Hepatocyte (in vitro differentiated cells): ENCODE data around the gene SH3RF3. TPM values are rescaled to one million over a fixed set of nuclear protein-coding genes. Genes with fewer than 3 reads are reported as not detected.

ENCODE experiments used
- DNase-seq: peaks from one replicate; pipeline ENCODE4 v3.0.0-alpha.2; 2016; ENCODE audit warnings: low spot score
- H2AFZ ChIP-seq: fragments of 200-600 bp; sonication (generic); 2 replicates; pipeline ENCODE4 v1.6.0; 2016; ENCODE audit warnings: antibody characterized with exemption, mild to moderate bottlenecking
- H3K27ac ChIP-seq: fragments of 200-600 bp; sonication (generic); 2 replicates; pipeline ENCODE4 v1.5.1; 2016; ENCODE audit warnings: mild to moderate bottlenecking
- H3K27me3 ChIP-seq: fragments of 200-600 bp; sonication (generic); 2 replicates; pipeline ENCODE4 v1.6.1; 2016
- H3K36me3 ChIP-seq: fragments of 200-600 bp; sonication (generic); replicated peaks from 2 replicates; pipeline ENCODE4 v1.5.1; 2016; ENCODE audit warnings: low read depth; ENCODE audit not compliant: insufficient read depth
- H3K4me1 ChIP-seq: fragments of 200-600 bp; sonication (generic); 2 replicates; pipeline ENCODE4 v1.5.1; 2016; ENCODE audit warnings: mild to moderate bottlenecking, moderate library complexity; ENCODE audit not compliant: insufficient read depth
- H3K4me2 ChIP-seq: fragments of 200-600 bp; sonication (generic); 2 replicates; pipeline ENCODE4 v1.6.0; 2016
- H3K4me3 ChIP-seq: fragments of 200-600 bp; sonication (generic); 2 replicates; pipeline ENCODE4 v1.5.1; 2016; ENCODE audit warnings: mild to moderate bottlenecking
- H3K79me2 ChIP-seq: fragments of 200-600 bp; sonication (generic); 2 replicates; pipeline ENCODE4 v1.6.0; 2017; ENCODE audit warnings: mild to moderate bottlenecking
- H3K9me2 ChIP-seq: fragments of 200-600 bp; sonication (generic); replicated peaks from 2 replicates; pipeline ENCODE4 v1.6.0; 2017; ENCODE audit warnings: mild to moderate bottlenecking; ENCODE audit not compliant: insufficient read depth
- H3K9me3 ChIP-seq: fragments of 200-600 bp; sonication (generic); 2 replicates; pipeline ENCODE4 v1.5.1; 2016; ENCODE audit warnings: low read depth, mild to moderate bottlenecking
- H4K20me1 ChIP-seq: fragments of 200-600 bp; sonication (generic); 2 replicates; pipeline ENCODE4 v1.6.0; 2016; ENCODE audit warnings: mild to moderate bottlenecking; ENCODE audit not compliant: insufficient read depth, poor library complexity, severe bottlenecking
- EZH2 ChIP-seq: fragments of 200-600 bp; sonication (generic); IDR thresholded peaks from 2 replicates; pipeline ENCODE4 v1.6.1; 2016; ENCODE audit warnings: antibody characterized with exemption, mild to moderate bottlenecking, borderline replicate concordance
- EZH2phosphoT487 ChIP-seq: fragments of 200-600 bp; sonication (generic); IDR thresholded peaks from one replicate; pipeline ENCODE4 v1.6.1; 2018; ENCODE audit warnings: antibody characterized with exemption, mild to moderate bottlenecking, low read depth, moderate library complexity; ENCODE audit not compliant: unreplicated experiment, severe bottlenecking
- WGBS: methylation state at CpG from one replicate; pipeline ENCODE4 v1.1.6; 2016; ENCODE audit warnings: low lambda C conversion rate; ENCODE audit errors: missing lambda C conversion rate; 5-methylcytosine and 5-hydroxymethylcytosine counted together
- polyA plus RNA-seq: library from polyadenylated mRNA; unstranded; fragments of >200 nt; fragmentation: Nextera tagmentation; extraction: Ambion mirVana; gene quantifications from 2 replicates; pipeline ENCODE4 v1.2.1, GENCODE V29; 2016
- total RNA-seq: library from RNA; depleted of rRNA; stranded (reverse); fragments of >200 nt; gene quantifications from 2 replicates; pipeline ENCODE4 v1.2.3, GENCODE V29; 2014
- TF ChIP-seq, protein P1 (sequence below): fragments of 200-600 bp; sonication (generic); IDR thresholded peaks from 2 replicates; pipeline ENCODE4 v1.5.1; 2016; ENCODE audit warnings: antibody characterized with exemption, mild to moderate bottlenecking; ENCODE audit not compliant: poor library complexity

SH3RF3 gene
- total and polyA plus RNA-seq, 2 experiments from 2014 or later, result 1.9 to 2.1 TPM

DNA sequence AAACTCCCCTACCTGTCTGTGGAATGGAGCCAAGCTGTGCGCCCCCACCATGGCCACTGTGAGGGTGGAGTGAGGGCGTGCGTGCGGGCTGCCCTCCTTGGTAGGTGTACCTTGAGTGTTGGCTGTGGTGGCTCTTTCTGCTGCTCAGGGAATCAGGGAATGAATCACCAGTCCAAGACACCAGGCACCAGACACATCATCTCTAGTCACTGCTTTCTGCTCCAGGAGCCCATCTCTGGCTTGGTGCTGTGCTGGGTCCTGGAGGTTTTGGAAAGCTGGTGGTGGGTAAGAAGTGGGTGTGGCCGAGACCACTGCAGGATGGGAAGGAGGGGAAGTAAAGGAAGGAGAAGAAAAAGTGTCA lies 274.8 kb downstream of the SH3RF3 start:
- Histone ChIP-seq H3K27ac (no peak overlapping the region), H3K4me3 (no peak overlapping the region), H2AFZ (no peak overlapping the region), H3K9me3 (no peaks in the 10 kb centered on the region), H4K20me1 (no peaks in the 10 kb centered on the region), H3K27me3 (no peaks in the 10 kb centered on the region), H3K4me2 (no peak overlapping the region), H3K79me2 (no peaks in the 10 kb centered on the region), H3K9me2 (no peaks in the 10 kb centered on the region), H3K36me3 (no peaks in the 10 kb centered on the region), H3K4me1 (no peaks in the 10 kb centered on the region)
- DNase-seq, result no peak
- WGBS, result 97% methylated on average over 5 of the region's 5 CpGs
- TF ChIP-seq, protein P1, sequence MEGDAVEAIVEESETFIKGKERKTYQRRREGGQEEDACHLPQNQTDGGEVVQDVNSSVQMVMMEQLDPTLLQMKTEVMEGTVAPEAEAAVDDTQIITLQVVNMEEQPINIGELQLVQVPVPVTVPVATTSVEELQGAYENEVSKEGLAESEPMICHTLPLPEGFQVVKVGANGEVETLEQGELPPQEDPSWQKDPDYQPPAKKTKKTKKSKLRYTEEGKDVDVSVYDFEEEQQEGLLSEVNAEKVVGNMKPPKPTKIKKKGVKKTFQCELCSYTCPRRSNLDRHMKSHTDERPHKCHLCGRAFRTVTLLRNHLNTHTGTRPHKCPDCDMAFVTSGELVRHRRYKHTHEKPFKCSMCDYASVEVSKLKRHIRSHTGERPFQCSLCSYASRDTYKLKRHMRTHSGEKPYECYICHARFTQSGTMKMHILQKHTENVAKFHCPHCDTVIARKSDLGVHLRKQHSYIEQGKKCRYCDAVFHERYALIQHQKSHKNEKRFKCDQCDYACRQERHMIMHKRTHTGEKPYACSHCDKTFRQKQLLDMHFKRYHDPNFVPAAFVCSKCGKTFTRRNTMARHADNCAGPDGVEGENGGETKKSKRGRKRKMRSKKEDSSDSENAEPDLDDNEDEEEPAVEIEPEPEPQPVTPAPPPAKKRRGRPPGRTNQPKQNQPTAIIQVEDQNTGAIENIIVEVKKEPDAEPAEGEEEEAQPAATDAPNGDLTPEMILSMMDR, result no peak
- TF ChIP-seq EZH2 (no peak), EZH2phosphoT487 (no peak)

DNA sequence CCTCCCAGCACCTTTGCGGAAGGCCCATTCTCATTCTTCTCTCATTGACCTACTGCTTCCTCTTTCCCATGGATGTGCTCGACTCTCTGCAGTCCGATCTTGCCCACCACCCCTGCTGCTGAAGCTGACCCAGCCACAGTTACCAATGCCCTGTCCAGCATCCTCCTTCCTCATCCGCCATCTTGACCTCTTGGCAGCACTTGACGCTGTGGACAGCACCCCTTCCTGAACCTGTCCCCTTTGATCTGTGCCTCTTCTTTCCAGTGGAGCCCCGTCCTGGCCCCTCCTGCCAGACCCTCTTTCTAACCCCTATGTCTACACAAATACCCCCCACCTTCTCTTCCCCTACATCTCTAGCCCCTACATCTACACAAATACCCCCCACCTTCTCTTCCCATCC lies 275.7 kb downstream of the SH3RF3 start:
- no peak overlapping the region for H3K27ac ChIP-seq
- no peak for DNase-seq
- no peak overlapping the region for H3K4me3 ChIP-seq
- WGBS, result 96% methylated on average over 6 of the region's 6 CpGs
- no peaks in the 10 kb centered on the region for H3K9me2 ChIP-seq
- TF ChIP-seq EZH2 (no peak), EZH2phosphoT487 (no peak)
- TF ChIP-seq, protein P1, result no peak
- no peaks in the 10 kb centered on the region for H3K79me2 ChIP-seq
- H4K20me1 ChIP-seq, result no peaks in the 10 kb centered on the region
- no peaks in the 10 kb centered on the region for H3K36me3 ChIP-seq
- H2AFZ ChIP-seq, result no peak overlapping the region
- no peaks in the 10 kb centered on the region for H3K27me3 ChIP-seq
- H3K4me2 ChIP-seq, result no peak overlapping the region
- H3K9me3 ChIP-seq, result no peaks in the 10 kb centered on the region
- H3K4me1 ChIP-seq, result no peaks in the 10 kb centered on the region

DNA sequence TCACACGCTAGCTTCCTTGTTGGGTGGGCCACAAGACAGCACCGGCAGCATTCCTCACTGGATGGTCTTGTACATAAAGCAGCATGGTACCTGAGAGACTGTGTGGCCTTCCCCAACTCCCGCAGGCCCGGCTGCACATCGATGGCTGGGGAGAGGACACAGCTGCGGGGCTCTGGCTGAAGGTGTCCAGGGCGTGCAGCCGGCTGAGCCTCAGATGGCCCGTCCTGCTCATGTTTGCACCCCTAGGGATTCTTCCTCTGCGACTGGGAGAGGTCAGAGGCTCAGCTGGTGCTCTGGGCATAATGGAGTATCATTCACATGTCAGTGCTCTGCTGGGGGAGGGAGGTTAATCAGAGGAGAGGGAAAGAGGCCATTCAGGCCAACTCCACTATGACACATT lies 276.9 kb downstream of the SH3RF3 start:
- Histone ChIP-seq H3K4me2 (no peak overlapping the region), H3K9me2 (no peaks in the 10 kb centered on the region), H3K27ac (no peak overlapping the region), H3K79me2 (no peaks in the 10 kb centered on the region), H3K27me3 (no peaks in the 10 kb centered on the region), H3K4me3 (no peak overlapping the region), H3K4me1 (peaks cover 2% of the 10 kb centered on the region), H4K20me1 (no peaks in the 10 kb centered on the region), H3K9me3 (no peaks in the 10 kb centered on the region), H3K36me3 (no peaks in the 10 kb centered on the region), H2AFZ (no peak overlapping the region)
- no peak for DNase-seq
- WGBS, result 92% methylated on average over 10 of the region's 10 CpGs
- TF ChIP-seq EZH2 (no peak), EZH2phosphoT487 (no peak)
- TF ChIP-seq, protein P1, result no peak

DNA sequence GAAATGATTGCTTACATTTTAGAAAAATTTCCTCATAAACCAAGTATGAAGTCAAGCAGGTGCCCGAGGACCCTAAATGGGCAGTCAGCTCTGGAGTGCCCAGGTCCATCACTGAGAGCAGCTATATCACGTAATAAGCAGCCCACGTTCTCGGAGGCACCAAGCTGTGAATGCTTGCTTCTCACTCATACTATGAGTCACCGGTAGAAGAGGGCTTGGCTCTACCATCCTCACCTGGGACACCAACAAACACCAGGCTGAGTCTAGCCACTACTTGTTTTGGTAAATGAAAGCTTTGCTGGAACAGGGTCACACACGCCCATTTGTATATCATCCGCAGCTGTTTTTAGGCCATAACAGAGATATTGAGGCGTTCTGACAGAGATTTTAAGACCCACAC lies 277.3 kb downstream of the SH3RF3 start:
- no peak overlapping the region for H2AFZ ChIP-seq
- DNase-seq, result no peak
- WGBS, result 86% methylated on average over 8 of the region's 8 CpGs
- TF ChIP-seq, protein P1, result no peak
- TF ChIP-seq EZH2 (no peak), EZH2phosphoT487 (no peak)
- H3K27me3 ChIP-seq, result no peaks in the 10 kb centered on the region
- no peaks in the 10 kb centered on the region for H4K20me1 ChIP-seq
- no peaks in the 10 kb centered on the region for H3K9me2 ChIP-seq
- no peak overlapping the region for H3K4me2 ChIP-seq
- peaks cover 2% of the 10 kb centered on the region for H3K4me1 ChIP-seq
- H3K4me3 ChIP-seq, result no peak overlapping the region
- no peaks in the 10 kb centered on the region for H3K36me3 ChIP-seq
- no peaks in the 10 kb centered on the region for H3K9me3 ChIP-seq
- no peak overlapping the region for H3K27ac ChIP-seq
- no peaks in the 10 kb centered on the region for H3K79me2 ChIP-seq
